Right hindlimb (tissue), 1 donor: ENCODE measurements around the gene ZNF860.
"Not testable (repeated sequence)": the region's sequence is repeated elsewhere in the genome, so short reads cannot be mapped to it uniquely, and the experiment has no call there.

Source experiments
- DNase-seq: peaks from one replicate; pipeline ENCODE4 v3.0.0-alpha.2; 2018

ZNF860 gene

DNA sequence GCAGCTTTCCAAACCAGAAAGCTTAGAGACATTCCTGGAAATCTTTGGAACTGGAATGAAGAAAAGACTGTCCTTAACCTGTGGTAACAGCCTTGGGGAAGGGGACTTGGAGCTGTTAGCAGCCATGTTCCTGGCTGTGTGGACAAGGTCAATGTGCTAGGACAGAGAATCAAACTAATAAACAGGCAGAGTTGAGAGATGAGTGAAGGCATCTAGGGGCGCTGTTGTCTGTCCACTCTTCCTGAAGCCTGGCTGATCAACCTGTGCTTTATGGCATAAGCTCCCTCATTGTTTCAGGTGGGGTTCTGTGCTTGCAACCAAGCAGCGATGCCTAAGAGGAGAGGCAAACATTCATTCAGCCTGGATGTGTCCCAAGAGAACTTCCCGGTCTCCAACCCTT lies 19.3 kb downstream of the ZNF860 start:
- no peak for DNase-seq

DNA sequence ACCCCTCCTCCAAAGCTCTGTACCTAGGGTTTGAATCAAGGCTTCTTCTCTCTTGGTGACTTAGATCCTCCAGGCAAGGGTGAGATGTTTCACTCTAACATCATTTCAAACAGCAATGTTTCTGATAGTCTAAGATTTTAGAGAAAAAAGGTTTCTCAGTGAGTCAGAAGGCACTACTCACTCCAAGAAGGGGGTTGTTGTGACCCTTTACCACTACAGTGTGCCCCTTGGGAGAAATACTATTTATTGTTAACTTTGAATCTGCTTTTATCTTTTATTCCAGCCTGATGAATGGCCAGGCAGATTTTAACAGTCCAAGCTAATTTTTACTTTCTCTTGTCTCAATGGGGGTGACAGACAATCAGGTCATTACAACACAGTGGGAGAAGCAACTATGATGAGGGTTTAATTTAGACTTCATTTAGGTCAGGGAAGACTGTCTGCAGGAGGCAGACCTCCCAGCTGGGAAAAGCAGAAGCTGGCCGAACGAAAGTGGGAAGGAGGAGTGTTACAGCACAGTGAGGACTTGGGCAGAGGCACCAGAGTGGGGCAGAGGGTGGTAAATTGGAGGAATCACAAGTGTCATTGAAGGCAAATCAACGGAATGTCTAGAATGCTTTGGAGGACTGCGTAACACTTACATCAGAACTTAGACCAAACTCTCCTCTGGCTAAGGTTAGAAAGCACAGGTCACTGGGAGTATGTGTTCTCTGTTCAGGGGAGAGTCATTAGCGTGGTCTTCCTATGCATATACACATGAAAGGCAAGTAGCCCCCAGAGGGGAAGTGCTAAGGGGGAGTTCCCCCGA lies 21.2 kb downstream of the ZNF860 start:
- no peak for DNase-seq

DNA sequence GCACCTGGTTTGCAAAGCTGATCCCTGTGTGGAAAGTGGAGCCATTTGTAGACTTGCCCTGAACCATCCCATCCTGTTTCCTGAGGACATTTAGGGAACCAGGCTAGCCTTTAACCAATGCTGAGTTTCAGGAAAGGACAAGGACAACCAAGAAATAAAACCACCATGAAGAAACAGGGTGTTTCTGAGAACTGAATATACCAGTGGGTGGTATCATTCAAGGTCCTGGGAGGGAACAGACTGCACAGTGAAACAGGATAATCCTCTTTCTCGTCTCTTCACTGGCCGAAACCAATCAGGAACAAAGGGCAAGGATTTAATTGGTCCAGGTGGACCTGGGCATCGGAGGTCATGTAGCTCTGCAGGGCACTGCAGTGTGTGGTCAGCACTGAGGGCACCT lies 21.8 kb downstream of the ZNF860 start:
- DNase-seq, result no peak

DNA sequence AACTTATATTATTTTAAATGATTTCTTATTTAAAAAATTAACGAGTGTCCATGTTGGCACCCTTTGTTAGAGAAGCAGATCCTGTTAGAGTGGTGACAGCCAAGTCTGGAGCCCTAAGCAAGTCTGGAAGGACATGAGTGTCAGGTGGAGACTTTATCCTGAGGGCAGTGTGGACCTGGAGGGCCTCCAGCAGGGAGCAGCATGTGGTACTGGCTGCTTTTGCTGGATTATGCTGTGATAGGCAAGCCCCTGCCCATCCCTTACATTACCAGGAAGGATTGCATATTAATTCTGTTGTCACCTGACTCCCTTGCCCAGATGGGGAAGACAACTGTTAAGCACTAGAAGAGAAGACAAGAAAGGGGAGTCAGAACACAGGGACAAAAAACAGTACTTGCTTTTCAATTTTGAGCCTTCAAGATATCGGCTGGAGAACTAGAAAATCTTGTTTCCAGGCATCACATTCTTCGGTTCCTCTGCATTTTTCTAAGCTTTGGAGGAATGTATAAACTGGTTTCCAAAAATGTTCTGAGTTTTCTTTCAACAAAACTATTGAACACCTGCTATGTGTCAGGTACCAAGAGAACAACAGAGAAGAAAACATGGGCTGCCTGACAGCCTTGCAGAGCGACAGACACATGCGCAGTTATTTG lies 22.7 kb downstream of the ZNF860 start:
- DNase-seq, result no peak

DNA sequence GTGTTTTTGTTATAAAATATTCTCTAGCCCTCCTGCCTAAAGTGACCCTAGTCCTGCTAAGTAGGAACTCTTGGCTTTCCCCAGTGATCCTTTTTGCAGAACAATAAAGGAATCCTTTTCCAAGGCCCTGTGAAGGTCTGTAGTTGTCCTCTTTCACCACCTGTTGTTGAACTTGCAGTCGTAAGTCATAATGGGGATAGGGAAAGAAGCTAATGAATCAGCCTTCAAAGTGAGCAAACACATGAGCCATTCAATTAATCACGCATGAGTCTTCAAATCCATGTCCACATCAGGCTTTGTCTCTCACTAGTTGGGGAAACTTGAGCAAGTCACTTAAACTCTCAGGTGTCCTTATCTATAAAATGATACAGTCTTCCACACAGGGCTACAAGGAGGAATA lies 27.6 kb downstream of the ZNF860 start:
- DNase-seq, result no peak

DNA sequence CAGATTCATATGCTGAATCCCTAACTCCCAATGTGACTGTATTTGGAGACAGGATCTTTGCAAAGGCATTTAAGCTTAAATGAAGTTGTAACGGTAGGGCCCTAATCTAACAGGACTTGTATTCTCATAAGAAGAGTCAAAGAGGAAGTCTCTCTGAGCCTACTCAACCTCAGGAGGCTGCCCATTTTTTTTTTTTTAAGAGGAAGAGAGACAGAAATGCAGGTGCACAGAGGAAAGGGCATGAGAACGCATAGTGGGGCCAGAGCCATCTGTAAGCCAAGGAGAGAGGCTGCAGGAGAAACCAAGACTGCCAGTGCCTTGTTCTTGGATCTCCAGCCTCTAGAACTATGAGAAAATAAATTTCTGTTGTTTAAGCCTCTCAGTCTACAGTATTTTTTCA lies 28.4 kb downstream of the ZNF860 start:
- DNase-seq, result no peak

DNA sequence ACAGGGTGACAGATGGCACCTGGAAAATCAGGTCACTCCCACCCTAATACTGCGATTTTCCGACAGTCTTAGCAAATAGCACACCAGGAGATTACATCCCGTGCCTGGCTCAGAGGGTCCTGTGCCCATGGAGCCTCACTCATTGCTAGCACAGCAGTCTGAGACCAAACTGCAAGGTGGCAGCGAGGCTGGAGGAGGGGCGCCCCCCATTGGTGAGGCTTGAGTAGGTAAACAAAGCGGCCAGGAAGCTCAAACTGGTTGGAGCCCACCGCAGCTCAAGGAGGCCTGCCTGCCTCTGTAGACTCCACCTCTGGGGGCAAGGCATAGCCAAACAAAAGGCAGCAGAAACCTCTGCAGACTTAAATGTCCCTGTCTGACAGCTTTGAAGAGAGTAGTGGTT lies 29.1 kb downstream of the ZNF860 start:
- not testable (repeated sequence) for DNase-seq

DNA sequence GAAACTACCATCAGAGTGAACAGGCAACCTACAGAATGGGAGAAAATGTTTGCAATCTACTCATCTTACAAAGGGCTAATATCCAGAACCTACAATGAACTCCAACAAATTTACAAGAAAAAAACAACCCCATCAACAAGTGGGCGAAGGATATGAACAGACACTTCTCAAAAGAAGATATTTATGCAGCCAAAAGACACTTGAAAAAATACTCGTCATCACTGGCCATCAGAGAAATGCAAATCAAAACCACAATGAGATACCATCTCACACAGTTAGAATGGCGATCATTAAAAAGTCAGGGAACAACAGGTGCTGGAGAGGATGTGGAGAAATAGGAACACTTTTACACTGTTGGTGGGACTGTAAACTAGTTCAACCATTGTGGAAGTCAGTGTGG lies 34.1 kb downstream of the ZNF860 start:
- DNase-seq, result not testable (repeated sequence)

DNA sequence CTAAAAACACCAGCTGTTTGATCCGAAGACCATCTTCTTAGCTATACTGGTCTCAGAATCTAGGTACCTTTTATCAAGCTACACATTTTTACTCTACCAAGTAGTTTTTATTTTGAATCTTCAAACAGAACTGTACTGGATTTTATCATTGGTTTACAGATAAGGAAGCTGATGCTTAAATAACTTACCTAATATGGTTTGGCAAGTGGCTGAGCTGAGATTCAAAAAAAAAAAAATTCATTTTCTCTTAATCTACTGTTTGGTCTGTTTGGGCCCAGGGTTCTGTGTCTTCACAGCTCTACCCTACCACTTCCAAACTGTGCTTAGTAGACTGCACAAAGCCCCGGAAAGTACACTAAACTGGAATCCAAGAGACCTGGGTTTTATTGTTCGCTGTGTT lies 35.7 kb downstream of the ZNF860 start:
- no peak for DNase-seq

DNA sequence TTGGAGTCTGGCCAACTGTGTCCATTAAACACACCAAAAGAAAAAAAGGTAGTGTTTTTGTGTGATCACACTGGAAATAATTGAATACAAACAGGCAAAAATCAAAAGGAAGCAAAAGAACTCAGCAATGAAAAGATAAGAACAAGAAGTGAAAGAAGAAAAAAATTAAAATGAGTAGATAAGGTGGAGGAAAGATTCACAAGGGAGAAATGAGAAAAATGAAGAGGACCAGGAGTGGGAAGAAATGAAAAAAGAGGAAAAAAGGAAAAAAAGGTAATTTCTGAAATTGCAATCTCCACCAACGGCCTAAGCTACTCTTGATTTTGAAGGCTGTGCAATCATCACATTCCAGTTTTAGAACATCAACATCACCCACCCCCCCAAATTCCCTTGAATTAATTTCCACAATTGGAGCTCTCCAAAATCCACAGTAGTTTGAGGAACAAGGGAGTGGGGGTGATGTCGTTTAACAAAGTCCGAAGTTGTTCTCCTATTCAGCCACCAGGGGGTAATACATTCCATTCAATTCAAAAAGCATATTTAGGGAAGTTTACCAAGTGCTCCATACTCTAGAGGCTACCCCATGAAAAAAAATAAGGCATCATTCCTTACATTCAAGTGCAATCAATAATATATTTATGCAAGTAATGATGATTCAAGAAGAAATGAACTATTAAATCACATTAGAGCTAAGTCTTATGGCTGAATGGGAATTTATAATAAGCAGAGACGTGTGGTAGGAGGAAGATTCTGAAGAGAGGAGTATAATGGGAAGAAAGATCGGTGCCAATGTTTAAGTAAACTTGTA lies 37.4 kb downstream of the ZNF860 start:
- no peak for DNase-seq

DNA sequence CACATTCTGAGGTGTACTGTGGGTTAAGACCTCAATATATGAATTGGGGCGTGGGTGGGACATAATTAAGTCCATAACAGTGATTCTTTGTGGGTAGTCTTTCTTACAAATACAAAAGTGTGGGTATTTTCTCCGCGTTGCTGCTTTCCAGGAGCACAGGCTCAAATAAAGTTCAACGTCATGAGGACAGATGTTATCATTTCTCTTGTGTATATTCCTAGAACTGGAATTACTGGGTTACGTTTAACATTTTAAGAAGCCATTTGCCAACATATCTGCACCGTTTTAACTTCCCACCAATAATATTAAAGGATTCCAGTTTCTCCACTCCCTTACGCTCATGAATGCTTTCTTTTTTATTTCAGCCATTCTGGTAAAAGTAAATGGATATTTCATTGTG lies 39.6 kb downstream of the ZNF860 start:
- DNase-seq, result no peak

DNA sequence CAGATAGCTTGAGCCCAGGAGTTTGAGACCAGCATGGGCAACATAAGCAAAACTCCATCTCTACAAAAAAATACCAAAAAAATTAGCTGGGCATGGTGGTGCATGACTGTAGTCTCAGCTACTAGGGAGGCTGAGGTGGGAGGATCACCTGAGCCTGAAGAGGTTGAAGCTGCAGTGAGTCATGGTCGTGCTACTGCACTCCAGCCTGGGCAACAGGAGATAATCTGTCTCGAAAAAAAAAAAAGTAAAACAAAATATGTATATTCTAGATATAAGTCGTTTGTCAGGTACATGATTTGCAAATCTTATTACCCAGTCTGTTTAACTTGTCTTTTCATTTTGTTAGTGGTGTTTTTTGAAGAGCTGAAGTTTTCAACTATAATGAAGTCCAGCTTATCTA lies 40.2 kb downstream of the ZNF860 start:
- DNase-seq, result no peak

DNA sequence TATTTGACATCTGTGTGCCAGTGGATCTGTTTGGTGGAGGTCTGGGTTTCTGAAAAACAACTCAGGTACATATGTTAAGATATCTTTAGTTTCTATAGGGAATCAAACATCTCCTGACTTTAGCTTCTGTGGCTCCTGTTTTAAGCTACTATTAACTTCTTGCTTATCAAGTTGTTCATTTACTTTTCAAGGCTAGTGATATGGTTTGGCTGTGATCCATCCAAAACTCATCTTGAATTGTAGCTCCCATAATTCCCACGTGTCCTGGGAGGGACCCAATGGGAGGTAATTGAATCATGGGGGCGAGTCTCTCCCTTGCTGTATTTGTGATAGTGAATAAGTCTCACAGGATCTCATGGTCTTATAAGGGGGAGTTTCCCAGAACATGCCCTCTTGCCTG lies 41.4 kb downstream of the ZNF860 start:
- no peak for DNase-seq

DNA sequence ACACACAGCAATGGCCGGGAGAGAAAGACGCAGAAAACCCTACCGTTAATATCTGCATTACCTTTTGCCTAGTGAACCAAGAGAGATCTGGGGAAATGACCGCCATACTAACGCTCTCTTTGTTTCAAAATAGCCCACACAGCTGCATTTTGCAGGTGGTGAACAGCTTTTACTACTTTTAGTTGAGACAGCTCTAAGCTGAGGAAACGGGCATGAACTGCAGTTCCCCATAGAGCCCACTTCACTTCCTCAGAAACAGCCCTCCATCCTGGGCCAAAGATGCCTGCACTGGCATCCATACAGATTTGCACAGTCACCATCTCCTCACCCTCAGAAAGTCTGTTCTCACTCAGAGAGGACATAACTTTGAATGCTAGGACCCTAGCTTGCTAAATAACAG lies 45.0 kb downstream of the ZNF860 start:
- DNase-seq, result no peak

DNA sequence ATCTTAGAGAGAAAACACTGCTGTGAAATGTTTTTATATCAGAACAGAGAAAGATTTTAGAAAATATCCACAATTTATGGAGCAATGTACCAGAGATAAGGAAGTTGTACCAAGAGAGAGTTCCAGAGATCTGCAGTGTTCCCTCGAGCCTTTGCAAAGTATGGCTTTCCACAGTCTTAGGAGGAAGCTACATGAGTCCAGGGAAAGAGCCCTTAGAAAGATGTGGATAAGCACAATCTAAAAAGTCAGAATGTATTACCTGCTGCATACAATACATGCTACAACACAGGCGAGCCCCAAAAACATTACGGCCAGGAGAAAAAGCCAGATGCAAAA lies 56.4 kb downstream of the ZNF860 start:
- no peak for DNase-seq

DNA sequence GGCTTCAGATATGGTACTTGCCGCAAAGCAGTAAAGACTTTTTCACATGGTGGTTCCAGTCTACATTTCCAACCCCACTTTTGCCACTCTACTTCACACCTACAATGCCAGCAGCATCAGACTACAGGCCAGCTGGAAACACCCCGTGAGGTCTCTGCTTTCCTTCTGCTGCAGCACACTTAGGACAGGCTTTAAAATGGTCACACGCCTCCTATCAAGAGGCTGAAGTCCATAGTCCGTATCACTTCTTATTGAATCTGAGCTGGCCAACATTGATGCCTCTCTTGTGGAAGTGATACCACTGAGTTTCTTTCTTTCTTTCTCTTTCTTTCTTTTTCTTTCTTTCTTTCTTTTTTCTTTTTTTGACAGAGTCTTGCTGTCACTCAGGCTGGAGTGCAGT lies 59.8 kb downstream of the ZNF860 start:
- DNase-seq, result no peak
